ENCODE data around the gene DOC2B. TPM values are rescaled to one million over a fixed set of nuclear protein-coding genes. Genes with fewer than 3 reads are reported as not detected.

The DOC2B gene
- total and polyA plus RNA-seq, 2 of the 13 experiments (the other 11 are each of a cell fraction or from before 2014, with no cell fraction given): 0.09 to 0.22 TPM

DNA sequence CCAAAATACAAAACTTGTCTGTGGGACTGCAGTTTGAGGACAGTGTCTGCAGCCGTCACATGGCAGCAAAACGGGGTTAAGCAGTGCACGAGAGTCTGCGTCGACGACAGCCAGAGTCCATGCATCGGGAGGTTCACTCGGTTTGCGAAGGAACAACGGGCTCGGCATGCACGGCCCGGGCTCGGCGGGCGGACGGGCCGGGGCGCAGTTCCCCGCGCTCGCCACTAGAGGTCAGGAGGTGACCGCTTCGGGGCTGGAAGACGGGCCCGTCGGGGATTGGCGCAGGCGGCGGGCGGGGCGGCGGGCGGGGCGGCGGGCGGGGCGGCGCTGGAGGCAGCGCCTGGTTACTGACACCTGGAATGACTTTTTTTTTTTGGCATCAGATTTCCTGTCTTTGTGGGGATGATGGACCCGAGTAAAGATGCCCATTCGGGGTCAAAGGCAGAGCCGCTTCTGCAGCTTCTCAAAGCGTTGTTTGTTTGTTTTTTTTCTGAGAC is 37.6 kb downstream of the DOC2B start (continued):
- no peak for TF ChIP-seq ZBTB25 (CRISPR knock-in tag; IDR thresholded peaks at IDR 0.05)
- TF ChIP-seq PRPF4 (IDR thresholded peaks at IDR 0.05; ENCODE audit: low read depth, low read length, poor library complexity, severe bottlenecking): no peak
- TF ChIP-seq, protein P1, sequence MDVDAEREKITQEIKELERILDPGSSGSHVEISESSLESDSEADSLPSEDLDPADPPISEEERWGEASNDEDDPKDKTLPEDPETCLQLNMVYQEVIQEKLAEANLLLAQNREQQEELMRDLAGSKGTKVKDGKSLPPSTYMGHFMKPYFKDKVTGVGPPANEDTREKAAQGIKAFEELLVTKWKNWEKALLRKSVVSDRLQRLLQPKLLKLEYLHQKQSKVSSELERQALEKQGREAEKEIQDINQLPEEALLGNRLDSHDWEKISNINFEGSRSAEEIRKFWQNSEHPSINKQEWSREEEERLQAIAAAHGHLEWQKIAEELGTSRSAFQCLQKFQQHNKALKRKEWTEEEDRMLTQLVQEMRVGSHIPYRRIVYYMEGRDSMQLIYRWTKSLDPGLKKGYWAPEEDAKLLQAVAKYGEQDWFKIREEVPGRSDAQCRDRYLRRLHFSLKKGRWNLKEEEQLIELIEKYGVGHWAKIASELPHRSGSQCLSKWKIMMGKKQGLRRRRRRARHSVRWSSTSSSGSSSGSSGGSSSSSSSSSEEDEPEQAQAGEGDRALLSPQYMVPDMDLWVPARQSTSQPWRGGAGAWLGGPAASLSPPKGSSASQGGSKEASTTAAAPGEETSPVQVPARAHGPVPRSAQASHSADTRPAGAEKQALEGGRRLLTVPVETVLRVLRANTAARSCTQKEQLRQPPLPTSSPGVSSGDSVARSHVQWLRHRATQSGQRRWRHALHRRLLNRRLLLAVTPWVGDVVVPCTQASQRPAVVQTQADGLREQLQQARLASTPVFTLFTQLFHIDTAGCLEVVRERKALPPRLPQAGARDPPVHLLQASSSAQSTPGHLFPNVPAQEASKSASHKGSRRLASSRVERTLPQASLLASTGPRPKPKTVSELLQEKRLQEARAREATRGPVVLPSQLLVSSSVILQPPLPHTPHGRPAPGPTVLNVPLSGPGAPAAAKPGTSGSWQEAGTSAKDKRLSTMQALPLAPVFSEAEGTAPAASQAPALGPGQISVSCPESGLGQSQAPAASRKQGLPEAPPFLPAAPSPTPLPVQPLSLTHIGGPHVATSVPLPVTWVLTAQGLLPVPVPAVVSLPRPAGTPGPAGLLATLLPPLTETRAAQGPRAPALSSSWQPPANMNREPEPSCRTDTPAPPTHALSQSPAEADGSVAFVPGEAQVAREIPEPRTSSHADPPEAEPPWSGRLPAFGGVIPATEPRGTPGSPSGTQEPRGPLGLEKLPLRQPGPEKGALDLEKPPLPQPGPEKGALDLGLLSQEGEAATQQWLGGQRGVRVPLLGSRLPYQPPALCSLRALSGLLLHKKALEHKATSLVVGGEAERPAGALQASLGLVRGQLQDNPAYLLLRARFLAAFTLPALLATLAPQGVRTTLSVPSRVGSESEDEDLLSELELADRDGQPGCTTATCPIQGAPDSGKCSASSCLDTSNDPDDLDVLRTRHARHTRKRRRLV (CRISPR knock-in tag; IDR thresholded peaks at IDR 0.05): no peak
- TF ChIP-seq RBM22 (optimal IDR thresholded peaks at IDR 0.05; ENCODE audit: low read length): no peak
- TF ChIP-seq MEF2D (CRISPR knock-in tag; IDR thresholded peaks at IDR 0.05): no peak
- no peak for TF ChIP-seq ZMYM2 (CRISPR knock-in tag; IDR thresholded peaks at IDR 0.05)
- TF ChIP-seq, protein P2, sequence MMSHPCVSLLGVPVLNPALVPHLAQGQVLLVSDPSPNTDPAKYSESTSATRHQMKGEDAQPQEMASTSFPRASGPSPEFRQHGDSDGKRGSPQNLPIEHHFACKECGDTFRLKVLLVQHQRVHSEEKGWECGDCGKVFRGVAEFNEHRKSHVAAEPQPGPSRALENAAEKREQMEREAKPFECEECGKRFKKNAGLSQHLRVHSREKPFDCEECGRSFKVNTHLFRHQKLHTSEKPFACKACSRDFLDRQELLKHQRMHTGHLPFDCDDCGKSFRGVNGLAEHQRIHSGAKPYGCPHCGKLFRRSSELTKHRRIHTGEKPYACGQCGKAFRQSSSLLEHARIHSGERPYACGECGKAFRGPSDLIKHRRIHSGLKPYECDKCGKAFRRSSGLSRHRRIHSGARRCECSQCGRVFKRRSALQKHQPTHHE (CRISPR knock-in tag; IDR thresholded peaks at IDR 0.05; ENCODE audit: borderline replicate concordance): no peak
- TF ChIP-seq TARDBP (CRISPR knock-in tag; IDR thresholded peaks at IDR 0.05): no peak
- TF ChIP-seq, protein P3, sequence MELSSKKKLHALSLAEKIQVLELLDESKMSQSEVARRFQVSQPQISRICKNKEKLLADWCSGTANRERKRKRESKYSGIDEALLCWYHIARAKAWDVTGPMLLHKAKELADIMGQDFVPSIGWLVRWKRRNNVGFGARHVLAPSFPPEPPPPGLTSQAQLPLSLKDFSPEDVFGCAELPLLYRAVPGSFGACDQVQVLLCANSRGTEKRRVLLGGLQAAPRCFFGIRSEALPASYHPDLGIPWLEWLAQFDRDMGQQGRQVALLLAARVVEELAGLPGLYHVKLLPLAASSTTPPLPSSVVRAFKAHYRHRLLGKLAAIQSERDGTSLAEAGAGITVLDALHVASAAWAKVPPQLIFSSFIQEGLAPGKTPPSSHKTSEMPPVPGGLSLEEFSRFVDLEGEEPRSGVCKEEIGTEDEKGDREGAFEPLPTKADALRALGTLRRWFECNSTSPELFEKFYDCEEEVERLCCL (CRISPR knock-in tag; IDR thresholded peaks at IDR 0.05; ENCODE audit: borderline replicate concordance): no peak
- TF ChIP-seq, protein P4, sequence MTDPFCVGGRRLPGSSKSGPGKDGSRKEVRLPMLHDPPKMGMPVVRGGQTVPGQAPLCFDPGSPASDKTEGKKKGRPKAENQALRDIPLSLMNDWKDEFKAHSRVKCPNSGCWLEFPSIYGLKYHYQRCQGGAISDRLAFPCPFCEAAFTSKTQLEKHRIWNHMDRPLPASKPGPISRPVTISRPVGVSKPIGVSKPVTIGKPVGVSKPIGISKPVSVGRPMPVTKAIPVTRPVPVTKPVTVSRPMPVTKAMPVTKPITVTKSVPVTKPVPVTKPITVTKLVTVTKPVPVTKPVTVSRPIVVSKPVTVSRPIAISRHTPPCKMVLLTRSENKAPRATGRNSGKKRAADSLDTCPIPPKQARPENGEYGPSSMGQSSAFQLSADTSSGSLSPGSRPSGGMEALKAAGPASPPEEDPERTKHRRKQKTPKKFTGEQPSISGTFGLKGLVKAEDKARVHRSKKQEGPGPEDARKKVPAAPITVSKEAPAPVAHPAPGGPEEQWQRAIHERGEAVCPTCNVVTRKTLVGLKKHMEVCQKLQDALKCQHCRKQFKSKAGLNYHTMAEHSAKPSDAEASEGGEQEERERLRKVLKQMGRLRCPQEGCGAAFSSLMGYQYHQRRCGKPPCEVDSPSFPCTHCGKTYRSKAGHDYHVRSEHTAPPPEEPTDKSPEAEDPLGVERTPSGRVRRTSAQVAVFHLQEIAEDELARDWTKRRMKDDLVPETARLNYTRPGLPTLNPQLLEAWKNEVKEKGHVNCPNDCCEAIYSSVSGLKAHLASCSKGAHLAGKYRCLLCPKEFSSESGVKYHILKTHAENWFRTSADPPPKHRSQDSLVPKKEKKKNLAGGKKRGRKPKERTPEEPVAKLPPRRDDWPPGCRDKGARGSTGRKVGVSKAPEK (CRISPR knock-in tag; IDR thresholded peaks at IDR 0.05; ENCODE audit: borderline replicate concordance): no peak
- no peak for TF ChIP-seq KLF15 (CRISPR knock-in tag; IDR thresholded peaks at IDR 0.05; ENCODE audit: borderline replicate concordance)
- no peak for TF ChIP-seq MAZ (IDR thresholded peaks at IDR 0.05; ENCODE audit: borderline replicate concordance, low read depth, low read length)
- TF ChIP-seq MAZ (CRISPR knock-in tag; IDR thresholded peaks at IDR 0.05; ENCODE audit: low read depth): no peak
- TF ChIP-seq E2F2 (CRISPR knock-in tag; IDR thresholded peaks at IDR 0.05; ENCODE audit: borderline replicate concordance): no peak

Data from HepG2 (cell line).